Tibial nerve (tissue), 4 donors: ENCODE results near the gene MCF2L. TPM values are rescaled to one million over a fixed set of nuclear protein-coding genes. Genes with fewer than 3 reads are reported as not detected.
"Not testable (repeated sequence)": the region's sequence is repeated elsewhere in the genome, so short reads cannot be mapped to it uniquely, and the experiment has no call there.

ENCODE experiments used
- DNase-seq, 2 donors: peaks; one replicate each; pipeline ENCODE4 v3.0.0-alpha.2; 2019; ENCODE audit warnings: low spot score in 2 of 2
- H3K27ac ChIP-seq, 4 donors: fragments of 200-600 bp; sonication (generic) in 3 of 4; one replicate each; pipeline ENCODE4 v1.5.1; 2017 to 2019; ENCODE audit warnings: mild to moderate bottlenecking in 1 of 4
- H3K27me3 ChIP-seq, 2 donors: fragments of 200-600 bp; sonication (generic) in 1 of 2; one replicate each; pipeline versions ENCODE4 v1.5.1 to v1.6.0; 2017 to 2019
- H3K36me3 ChIP-seq, 3 donors: fragments of 200-600 bp; sonication (generic); one replicate each; pipeline ENCODE4 v1.5.1; 2018 to 2019
- H3K4me1 ChIP-seq, 4 donors: fragments of 200-600 bp; sonication (generic) in 3 of 4; one replicate each; pipeline ENCODE4 v1.5.1; 2017 to 2019
- H3K4me3 ChIP-seq, 4 donors: fragments of 200-600 bp; sonication (generic) in 3 of 4; one replicate each; pipeline ENCODE4 v1.5.1; 2017 to 2019; ENCODE audit warnings: mild to moderate bottlenecking in 1 of 4, moderate library complexity in 1 of 4
- H3K9me3 ChIP-seq, 4 donors: fragments of 200-600 bp; sonication (generic) in 3 of 4; one replicate each; pipeline ENCODE4 v1.5.1; 2017 to 2019
- CTCF ChIP-seq, 5 experiments: fragments of 200-600 bp in 3 of 5; fragments of 450-650 bp in 2 of 5; sonication (generic) in 3 of 5; IDR thresholded peaks; one replicate each; pipeline ENCODE4 v1.5.1; 2016 to 2019; ENCODE audit warnings: antibody characterized with exemption in 5 of 5, mild to moderate bottlenecking in 3 of 5, moderate library complexity in 2 of 5
- EP300 ChIP-seq, 2 donors: sonication (generic); formaldehyde crosslinking; IDR thresholded peaks; one replicate each; pipeline ENCODE4 v1.6.1; 2017; ENCODE audit warnings: antibody characterized with exemption in 2 of 2, mild to moderate bottlenecking in 1 of 2
- POLR2A ChIP-seq, 2 donors: fragments of 450-650 bp; IDR thresholded peaks; one replicate each; pipeline ENCODE4 v1.6.1; 2017; ENCODE audit warnings: antibody characterized with exemption in 2 of 2, mild to moderate bottlenecking in 2 of 2, moderate library complexity in 2 of 2
- WGBS, 2 donors: methylation state at CpG; one replicate each; pipeline ENCODE4 v1.1.5; 2018; 5-methylcytosine and 5-hydroxymethylcytosine counted together
- total RNA-seq, 4 donors: library from RNA; depleted of rRNA; stranded (reverse); fragments of >200 nt; gene quantifications; one replicate each; pipeline ENCODE4 v1.1.0, GENCODE V29; 2016

The MCF2L gene
- total RNA-seq, 4 donors from 2014 or later, result 30.1 to 82.6 (median 45.3) TPM

GRCh38 chr13:113110048-113110851 is 141.2 kb downstream of the MCF2L start:
- Histone ChIP-seq H3K27me3 (peaks cover 0 to 29% of the 10 kb centered on the region in 2 donors), H3K36me3 (no peaks in the 10 kb centered on the region), H3K4me1 (peaks cover 0 to 20% (median 10%) of the 10 kb centered on the region in 4 donors), H3K27ac (no peak overlapping the region), H3K4me3 (peak overlapping the region in 2 of 4 donors; percentile 33 to 46), H3K9me3 (no peaks in the 10 kb centered on the region)
- TF ChIP-seq EP300 (IDR thresholded peaks at IDR 0.05) (no peak), POLR2A (IDR thresholded peaks at IDR 0.05) (no peak), CTCF (IDR thresholded peaks at IDR 0.05) (no peak)
- WGBS, 2 donors, result 2 to 4% methylated on average over 5 to 53 of the region's 99 CpGs
- DNase-seq, result no peak

GRCh38 chr13:113110852-113111315 is 141.9 kb downstream of the MCF2L start:
- 31 to 64% methylated on average over 12 to 16 of the region's 49 CpGs for WGBS, 2 donors
- no peak overlapping the region for H3K27ac ChIP-seq
- H3K27me3 ChIP-seq, result peaks cover 0 to 29% of the 10 kb centered on the region in 2 donors
- H3K9me3 ChIP-seq, result no peaks in the 10 kb centered on the region
- TF ChIP-seq CTCF (IDR thresholded peaks at IDR 0.05), result no peak
- TF ChIP-seq EP300 (IDR thresholded peaks at IDR 0.05), result no peak
- TF ChIP-seq POLR2A (IDR thresholded peaks at IDR 0.05), result no peak
- peak overlapping the region in 2 of 4 donors; percentile 33 to 46 for H3K4me3 ChIP-seq
- H3K4me1 ChIP-seq, result peaks cover 0 to 20% (median 10%) of the 10 kb centered on the region in 4 donors
- H3K36me3 ChIP-seq, result no peaks in the 10 kb centered on the region
- no peak for DNase-seq

GRCh38 chr13:113111821-113112220 is 142.8 kb downstream of the MCF2L start:
- H3K4me1 ChIP-seq, result peaks cover 0 to 20% (median 10%) of the 10 kb centered on the region in 4 donors
- H3K36me3 ChIP-seq, H3K4me3 ChIP-seq, H3K27ac ChIP-seq, DNase-seq, H3K9me3 ChIP-seq: not testable (repeated sequence)
- WGBS, 2 donors, result 92 to 96% methylated on average over 5 of the region's 5 CpGs
- H3K27me3 ChIP-seq, result peaks cover 0 to 29% of the 10 kb centered on the region in 2 donors

- H3K4me1 ChIP-seq, result peaks cover 0 to 20% (median 10%) of the 10 kb centered on the region in 4 donors
- DNase-seq, H3K27ac ChIP-seq, H3K9me3 ChIP-seq, H3K36me3 ChIP-seq, H3K4me3 ChIP-seq: not testable (repeated sequence)
- WGBS, 2 donors, result 67 to 71% methylated on average over 1 of the region's 1 CpG
- H3K27me3 ChIP-seq, result peaks cover 0 to 29% of the 10 kb centered on the region in 2 donors
Observed at GRCh38 chr13:113112475-113112874, 143.5 kb downstream of the MCF2L start.

GRCh38 chr13:113112893-113113845 is 144.2 kb downstream of the MCF2L start:
- H3K4me1 ChIP-seq, result peaks cover 0 to 20% (median 10%) of the 10 kb centered on the region in 4 donors
- H3K4me3 ChIP-seq, result no peak overlapping the region
- DNase-seq, result no peak
- no peaks in the 10 kb centered on the region for H3K9me3 ChIP-seq
- peaks cover 0 to 29% of the 10 kb centered on the region in 2 donors for H3K27me3 ChIP-seq
- 62 to 74% methylated on average over 9 of the region's 9 CpGs for WGBS, 2 donors
- no peak overlapping the region for H3K27ac ChIP-seq
- no peaks in the 10 kb centered on the region for H3K36me3 ChIP-seq
- TF ChIP-seq EP300 (IDR thresholded peaks at IDR 0.05), result no peak
- no peak for TF ChIP-seq POLR2A (IDR thresholded peaks at IDR 0.05)
- TF ChIP-seq CTCF (IDR thresholded peaks at IDR 0.05), result no peak
